ENCODE results near the gene CCDC9B. TPM values are rescaled to one million over a fixed set of nuclear protein-coding genes. Genes with fewer than 3 reads are reported as not detected.
A peak's percentile ranks its signal among the peaks of the same experiment; 100 is the strongest.

CCDC9B gene
- total and polyA plus RNA-seq, 8 donors: 0.58 to 39.3 (median 11.3) TPM

DNA sequence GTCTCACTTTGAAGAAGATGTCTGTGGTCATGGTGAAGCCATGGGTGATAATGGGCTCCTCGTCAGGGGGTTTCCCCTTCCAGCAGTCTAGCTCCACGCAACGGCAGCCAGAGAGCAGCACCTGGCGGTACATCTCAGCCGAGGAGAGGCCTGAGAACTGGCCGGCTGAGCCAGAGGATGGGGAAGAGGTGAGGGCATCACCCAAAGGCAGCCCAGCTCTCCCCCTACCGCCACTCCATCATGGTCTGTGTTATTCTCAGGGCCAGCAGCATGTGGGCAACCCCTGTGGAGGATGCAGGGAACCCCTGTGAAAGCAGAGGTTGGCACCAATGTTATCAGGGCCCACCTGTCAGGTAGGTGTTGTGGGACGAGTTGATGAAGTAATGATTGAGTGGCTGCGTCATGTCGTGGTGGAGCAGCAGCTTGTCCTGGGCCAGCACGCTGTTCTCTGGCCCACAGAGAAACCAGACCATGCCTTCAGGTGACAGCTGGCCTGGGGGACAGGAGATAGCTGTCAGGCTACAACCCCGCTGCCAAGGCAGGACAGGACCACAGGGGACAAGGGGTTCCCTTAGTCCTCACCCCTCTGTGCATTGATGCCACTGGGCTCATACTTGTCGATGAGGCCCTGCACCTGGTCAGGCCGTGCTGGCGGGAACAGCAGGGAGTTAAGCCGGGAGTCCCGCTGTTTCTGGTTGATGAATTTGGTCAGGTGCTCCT, 42.4 kb downstream of the CCDC9B start:
- no peak for DNase-seq
- Histone ChIP-seq H3K27me3 (no peaks in the 10 kb centered on the region), H3K36me3 (peaks cover 0 to 53% (median 0%) of the 10 kb centered on the region in 4 donors), H3K4me3 (no peak overlapping the region), H3K4me1 (peaks cover 0 to 30% (median 4%) of the 10 kb centered on the region in 4 donors), H3K27ac (no peak overlapping the region), H3K9me3 (peaks cover 0 to 5% (median 0%) of the 10 kb centered on the region in 4 donors)
- 93 to 95% (median 94%) methylated on average over 15 to 17 of the region's 17 CpGs for WGBS, 5 donors
- intact Hi-C loops (cut with DNase I; ENCODE audit: low total_unique reads): no loop called here
- TF ChIP-seq POLR2A (IDR thresholded peaks at IDR 0.05) (no peak), EP300 (IDR thresholded peaks at IDR 0.05) (no peak)

DNA sequence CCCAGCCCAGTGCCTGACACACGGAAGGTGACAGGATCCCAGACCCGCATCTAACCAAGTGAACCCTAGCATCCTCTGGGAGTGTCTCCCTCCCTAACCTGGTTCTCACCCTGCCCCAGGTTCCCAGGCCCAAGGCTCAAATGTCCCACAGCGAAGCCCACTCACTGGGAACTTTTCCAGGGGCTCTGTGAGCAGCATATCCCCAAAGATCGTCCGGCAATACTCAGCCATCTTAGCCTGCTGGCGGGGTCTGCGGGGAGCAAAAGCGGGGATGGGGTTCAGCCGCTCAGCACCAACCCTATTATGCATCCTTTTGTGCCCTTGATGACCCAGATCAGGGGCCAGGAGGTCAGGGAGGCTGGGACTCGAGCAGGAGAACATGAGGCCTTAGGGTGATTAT, 43.4 kb downstream of the CCDC9B start:
- peaks cover 0 to 49% (median 0%) of the 10 kb centered on the region in 4 donors for H3K36me3 ChIP-seq
- intact Hi-C loops (cut with DNase I; ENCODE audit: low total_unique reads): no loop called here
- no peak overlapping the region for H3K4me3 ChIP-seq
- H3K27me3 ChIP-seq: peaks cover 0 to 3% (median 0%) of the 10 kb centered on the region in 3 donors
- peaks cover 0 to 5% (median 0%) of the 10 kb centered on the region in 4 donors for H3K9me3 ChIP-seq
- peaks cover 0 to 24% (median 4%) of the 10 kb centered on the region in 4 donors for H3K4me1 ChIP-seq
- no peak for TF ChIP-seq POLR2AphosphoS5 (IDR thresholded peaks at IDR 0.05)
- TF ChIP-seq POLR2A (IDR thresholded peaks at IDR 0.05): no peak
- TF ChIP-seq EP300 (IDR thresholded peaks at IDR 0.05): no peak
- DNase-seq: no peak
- no peak overlapping the region for H3K27ac ChIP-seq
- WGBS, 5 donors: 88 to 94% (median 93%) methylated on average over 8 to 10 of the region's 10 CpGs

DNA sequence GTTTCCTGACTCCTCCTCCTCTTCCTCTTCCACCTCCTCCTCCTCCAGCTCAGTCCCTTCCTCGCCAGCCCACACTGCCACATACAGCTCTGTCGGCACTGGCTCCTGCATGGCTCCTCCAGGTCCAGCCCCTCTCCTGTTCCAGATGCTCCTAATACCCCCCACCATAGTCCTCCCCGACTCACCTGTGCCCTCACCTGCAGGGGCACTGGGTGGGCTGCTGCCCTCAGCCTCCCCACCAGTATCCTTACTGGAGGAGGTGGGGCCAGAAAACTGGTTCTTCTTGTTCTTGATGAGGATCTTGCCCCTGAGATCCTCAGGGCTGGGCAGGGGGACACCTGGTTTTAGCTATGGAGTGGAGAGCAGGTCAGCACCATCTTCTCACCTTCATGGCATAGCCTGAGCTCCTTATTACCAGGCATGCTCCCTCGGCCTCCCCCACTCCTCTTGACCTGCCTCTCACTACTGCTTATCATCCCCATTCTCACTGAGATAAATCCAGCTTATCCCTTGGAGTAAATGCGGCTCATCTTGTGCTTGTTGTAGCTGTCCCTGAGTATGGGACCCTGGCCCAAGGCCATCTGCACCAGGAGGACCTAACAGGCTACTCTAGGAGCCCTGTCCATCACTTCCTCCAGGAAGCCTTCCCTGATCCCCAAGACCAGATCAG, 44.0 kb downstream of the CCDC9B start:
- no peak for DNase-seq
- Histone ChIP-seq H3K27ac (peak overlapping the region in 1 of 5 donors; percentile 38), H3K36me3 (peaks cover 0 to 48% (median 0%) of the 10 kb centered on the region in 4 donors), H3K4me1 (peaks cover 0 to 23% (median 4%) of the 10 kb centered on the region in 4 donors), H3K4me3 (no peak overlapping the region), H3K27me3 (peaks cover 0 to 10% (median 5%) of the 10 kb centered on the region in 3 donors), H3K9me3 (peaks cover 0 to 5% (median 0%) of the 10 kb centered on the region in 4 donors)
- intact Hi-C loops (cut with DNase I; ENCODE audit: low total_unique reads): no loop called here
- 71 to 82% (median 78%) methylated on average over 4 to 5 of the region's 5 CpGs for WGBS, 5 donors
- TF ChIP-seq POLR2AphosphoS5 (IDR thresholded peaks at IDR 0.05) (no peak), CTCF (IDR thresholded peaks at IDR 0.05) (no peak), POLR2A (IDR thresholded peaks at IDR 0.05) (no peak), EP300 (IDR thresholded peaks at IDR 0.05) (no peak)

GRCh38 chr15:40295877-40296560, 44.7 kb downstream of the CCDC9B start:
- Histone ChIP-seq H3K36me3 (peaks cover 0 to 47% (median 0%) of the 10 kb centered on the region in 4 donors), H3K27me3 (peaks cover 0 to 15% (median 10%) of the 10 kb centered on the region in 3 donors), H3K4me1 (peaks cover 6 to 23% (median 10%) of the 10 kb centered on the region in 4 donors), H3K4me3 (no peak overlapping the region), H3K27ac (peak overlapping the region in 1 of 5 donors; percentile 38), H3K9me3 (peaks cover 0 to 5% (median 0%) of the 10 kb centered on the region in 4 donors)
- WGBS, 5 donors: 59 to 77% (median 71%) methylated on average over 10 to 12 of the region's 12 CpGs
- no peak for TF ChIP-seq POLR2A (IDR thresholded peaks at IDR 0.05)
- no peak for TF ChIP-seq CTCF (IDR thresholded peaks at IDR 0.05)
- peak in 1 of 3 donors; percentile 63 for TF ChIP-seq POLR2AphosphoS5 (IDR thresholded peaks at IDR 0.05)
- TF ChIP-seq EP300 (IDR thresholded peaks at IDR 0.05): no peak
- intact Hi-C loops (cut with DNase I; ENCODE audit: low total_unique reads): no loop called here
- DNase-seq: peak in 1 of 2 donors; percentile 51

GRCh38 chr15:40295297-40295696, 45.4 kb downstream of the CCDC9B start:
- DNase-seq: no peak
- Histone ChIP-seq H3K27me3 (peaks cover 0 to 22% (median 12%) of the 10 kb centered on the region in 3 donors), H3K9me3 (no peaks in the 10 kb centered on the region), H3K4me1 (peaks cover 12 to 27% (median 17%) of the 10 kb centered on the region in 4 donors), H3K36me3 (peaks cover 0 to 50% (median 0%) of the 10 kb centered on the region in 4 donors), H3K4me3 (no peak overlapping the region), H3K27ac (no peak overlapping the region)
- TF ChIP-seq CTCF (IDR thresholded peaks at IDR 0.05): no peak
- no peak for TF ChIP-seq POLR2A (IDR thresholded peaks at IDR 0.05)
- no peak for TF ChIP-seq POLR2AphosphoS5 (IDR thresholded peaks at IDR 0.05)
- TF ChIP-seq EP300 (IDR thresholded peaks at IDR 0.05): no peak
- 59 to 89% (median 67%) methylated on average over 1 of the region's 1 CpG for WGBS, 5 donors
- intact Hi-C loops (cut with DNase I; ENCODE audit: low total_unique reads): no loop called here

Measured in stomach (tissue), 9 donors.